ENCODE measurements around the gene RGS10. TPM values are rescaled to one million over a fixed set of nuclear protein-coding genes. Genes with fewer than 3 reads are reported as not detected.

The RGS10 gene
- total and polyA plus RNA-seq, 7 donors, result 54.1 to 192 (median 125) TPM

- Histone ChIP-seq H3K27ac (peak overlapping the region in 3 of 4 donors; percentile 24 to 68 (median 57)), H3K4me3 (no peak overlapping the region), H3K4me1 (peaks cover 0 to 39% (median 28%) of the 10 kb centered on the region in 4 donors), H3K9me3 (no peaks in the 10 kb centered on the region), H3K27me3 (no peaks in the 10 kb centered on the region), H3K36me3 (peaks cover 0 to 27% (median 4%) of the 10 kb centered on the region in 4 donors)
- no peak for TF ChIP-seq POLR2A (IDR thresholded peaks at IDR 0.05)
- TF ChIP-seq CTCF (IDR thresholded peaks at IDR 0.05), result no peak
- TF ChIP-seq EP300 (IDR thresholded peaks at IDR 0.05), result no peak
- no peak for TF ChIP-seq POLR2AphosphoS5 (IDR thresholded peaks at IDR 0.05)
- intact Hi-C loops (cut with DNase I), result no loop called here
- no peak for DNase-seq
- WGBS, 2 donors, result 84 to 92% methylated on average over 10 of the region's 10 CpGs
Observed at GRCh38 chr10:119504651-119505050, 37.9 kb downstream of the RGS10 start.

- peaks cover 0 to 41% (median 27%) of the 10 kb centered on the region in 4 donors for H3K4me1 ChIP-seq
Observed at GRCh38 chr10:119503821-119504220, 38.7 kb downstream of the RGS10 start.

GRCh38 chr10:119502618-119503155 is 39.8 kb downstream of the RGS10 start:
- Histone ChIP-seq H3K27ac (no peak overlapping the region), H3K36me3 (peaks cover 0 to 33% (median 4%) of the 10 kb centered on the region in 4 donors), H3K4me3 (no peak overlapping the region), H3K4me1 (peaks cover 0 to 41% (median 27%) of the 10 kb centered on the region in 4 donors), H3K27me3 (no peaks in the 10 kb centered on the region), H3K9me3 (no peaks in the 10 kb centered on the region)
- TF ChIP-seq EP300 (IDR thresholded peaks at IDR 0.05) (no peak), CTCF (IDR thresholded peaks at IDR 0.05) (no peak), POLR2AphosphoS5 (IDR thresholded peaks at IDR 0.05) (no peak), POLR2A (IDR thresholded peaks at IDR 0.05) (no peak)
- no peak for DNase-seq
- 58 to 86% methylated on average over 19 of the region's 19 CpGs for WGBS, 2 donors
- intact Hi-C loops (cut with DNase I), result no loop called here

More at GRCh38 chr10:119503821-119504220, 38.7 kb downstream of the RGS10 start:
- Histone ChIP-seq H3K27me3 (no peaks in the 10 kb centered on the region), H3K4me3 (no peak overlapping the region), H3K27ac (no peak overlapping the region), H3K9me3 (no peaks in the 10 kb centered on the region), H3K36me3 (peaks cover 0 to 34% (median 4%) of the 10 kb centered on the region in 4 donors)
- WGBS, 2 donors, result 89 to 91% methylated on average over 5 of the region's 5 CpGs
- TF ChIP-seq CTCF (IDR thresholded peaks at IDR 0.05), result no peak
- TF ChIP-seq POLR2AphosphoS5 (IDR thresholded peaks at IDR 0.05), result no peak
- TF ChIP-seq EP300 (IDR thresholded peaks at IDR 0.05), result no peak
- TF ChIP-seq POLR2A (IDR thresholded peaks at IDR 0.05), result no peak
- intact Hi-C loops (cut with DNase I), result no loop called here
- DNase-seq, result no peak

GRCh38 chr10:119502209-119502608 is 40.3 kb downstream of the RGS10 start:
- intact Hi-C loops (cut with DNase I), result no loop called here
- no peak for DNase-seq
- Histone ChIP-seq H3K4me3 (no peak overlapping the region), H3K36me3 (peaks cover 0 to 32% (median 4%) of the 10 kb centered on the region in 4 donors), H3K4me1 (peaks cover 0 to 41% (median 27%) of the 10 kb centered on the region in 4 donors), H3K27ac (no peak overlapping the region), H3K9me3 (no peaks in the 10 kb centered on the region), H3K27me3 (no peaks in the 10 kb centered on the region)
- 50 to 79% methylated on average over 12 of the region's 12 CpGs for WGBS, 2 donors
- TF ChIP-seq CTCF (IDR thresholded peaks at IDR 0.05), result no peak

GRCh38 chr10:119501690-119502089 is 40.8 kb downstream of the RGS10 start:
- no peaks in the 10 kb centered on the region for H3K27me3 ChIP-seq
- intact Hi-C loops (cut with DNase I), result no loop called here
- TF ChIP-seq CTCF (IDR thresholded peaks at IDR 0.05), result no peak
- no peak for TF ChIP-seq POLR2AphosphoS5 (IDR thresholded peaks at IDR 0.05)
- no peak for TF ChIP-seq EP300 (IDR thresholded peaks at IDR 0.05)
- TF ChIP-seq POLR2A (IDR thresholded peaks at IDR 0.05), result no peak
- peaks cover 0 to 41% (median 27%) of the 10 kb centered on the region in 4 donors for H3K4me1 ChIP-seq
- WGBS, 2 donors, result 61 to 87% methylated on average over 2 of the region's 2 CpGs
- no peak overlapping the region for H3K4me3 ChIP-seq
- H3K27ac ChIP-seq, result no peak overlapping the region
- no peaks in the 10 kb centered on the region for H3K9me3 ChIP-seq
- peaks cover 0 to 32% (median 4%) of the 10 kb centered on the region in 4 donors for H3K36me3 ChIP-seq
- no peak for DNase-seq

All from sigmoid colon (tissue), 7 donors.